ENCODE results near the gene MAPK8. TPM values are rescaled to one million over a fixed set of nuclear protein-coding genes. Genes with fewer than 3 reads are reported as not detected.

Gene MAPK8
- total and polyA plus RNA-seq, 4 donors: 9.1 to 142 (median 24.2) TPM

DNA sequence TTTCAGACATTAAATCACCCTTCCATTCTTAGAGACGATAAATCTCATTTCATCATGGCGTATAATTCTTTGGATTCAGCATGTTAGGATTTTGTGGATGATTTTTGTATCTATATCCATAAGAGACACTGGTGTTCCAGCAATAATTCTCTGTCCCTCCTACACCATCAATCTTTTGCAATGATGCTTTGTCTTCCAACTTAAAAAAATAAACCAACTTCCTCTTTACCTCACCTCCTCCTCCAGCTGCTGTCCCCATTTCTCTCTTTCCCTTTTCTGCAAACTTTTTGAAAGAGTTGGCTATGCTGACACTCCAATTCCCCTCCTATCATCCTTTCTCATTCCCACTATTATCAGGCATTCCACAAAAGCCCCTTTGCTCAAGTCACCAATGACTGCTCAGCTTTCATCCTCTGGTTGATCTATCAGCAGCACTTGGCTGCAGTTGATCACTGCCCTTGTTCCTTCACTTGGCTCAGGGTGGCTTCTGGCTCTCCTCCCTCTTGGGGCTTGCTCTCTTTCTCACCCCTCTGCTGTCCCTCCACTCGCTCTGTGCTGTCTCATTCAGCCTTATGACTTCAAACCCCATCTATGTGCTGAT, 168.4 kb downstream of the MAPK8 start:
- H3K27ac ChIP-seq (ENCODE audit: low read depth in 1 of 2, low read length in 1 of 2): no peak overlapping the region
- H3K4me3 ChIP-seq: no peak overlapping the region
- WGBS, 2 donors: 91 to 92% methylated on average over 3 of the region's 3 CpGs
- H3K9ac ChIP-seq (ENCODE audit: insufficient read depth in 1 of 2, low read length in 2 of 2): no peak overlapping the region
- H3K9me3 ChIP-seq (ENCODE audit: control insufficient read depth in 4 of 4, insufficient read depth in 3 of 4, low read length in 3 of 4): no peaks in the 10 kb centered on the region
- DNase-seq: no peak
- no peak for ATAC-seq (ENCODE audit: insufficient read depth, low FRiP score)
- no peaks in the 10 kb centered on the region for H3K27me3 ChIP-seq (ENCODE audit: control insufficient read depth in 3 of 3, insufficient read depth in 3 of 3, low read length in 2 of 3)
- H3K36me3 ChIP-seq (ENCODE audit: control insufficient read depth in 4 of 4, insufficient read depth in 4 of 4, low read length in 4 of 4): no peaks in the 10 kb centered on the region
- TF ChIP-seq, protein P1, sequence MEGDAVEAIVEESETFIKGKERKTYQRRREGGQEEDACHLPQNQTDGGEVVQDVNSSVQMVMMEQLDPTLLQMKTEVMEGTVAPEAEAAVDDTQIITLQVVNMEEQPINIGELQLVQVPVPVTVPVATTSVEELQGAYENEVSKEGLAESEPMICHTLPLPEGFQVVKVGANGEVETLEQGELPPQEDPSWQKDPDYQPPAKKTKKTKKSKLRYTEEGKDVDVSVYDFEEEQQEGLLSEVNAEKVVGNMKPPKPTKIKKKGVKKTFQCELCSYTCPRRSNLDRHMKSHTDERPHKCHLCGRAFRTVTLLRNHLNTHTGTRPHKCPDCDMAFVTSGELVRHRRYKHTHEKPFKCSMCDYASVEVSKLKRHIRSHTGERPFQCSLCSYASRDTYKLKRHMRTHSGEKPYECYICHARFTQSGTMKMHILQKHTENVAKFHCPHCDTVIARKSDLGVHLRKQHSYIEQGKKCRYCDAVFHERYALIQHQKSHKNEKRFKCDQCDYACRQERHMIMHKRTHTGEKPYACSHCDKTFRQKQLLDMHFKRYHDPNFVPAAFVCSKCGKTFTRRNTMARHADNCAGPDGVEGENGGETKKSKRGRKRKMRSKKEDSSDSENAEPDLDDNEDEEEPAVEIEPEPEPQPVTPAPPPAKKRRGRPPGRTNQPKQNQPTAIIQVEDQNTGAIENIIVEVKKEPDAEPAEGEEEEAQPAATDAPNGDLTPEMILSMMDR (IDR thresholded peaks at IDR 0.05; ENCODE audit: control extremely low read depth, extremely low read depth): no peak
- H3K4me1 ChIP-seq (ENCODE audit: control insufficient read depth in 5 of 5, insufficient read depth in 5 of 5, low read length in 5 of 5): peaks cover 0 to 9% (median 0%) of the 10 kb centered on the region in 5 donors

DNA sequence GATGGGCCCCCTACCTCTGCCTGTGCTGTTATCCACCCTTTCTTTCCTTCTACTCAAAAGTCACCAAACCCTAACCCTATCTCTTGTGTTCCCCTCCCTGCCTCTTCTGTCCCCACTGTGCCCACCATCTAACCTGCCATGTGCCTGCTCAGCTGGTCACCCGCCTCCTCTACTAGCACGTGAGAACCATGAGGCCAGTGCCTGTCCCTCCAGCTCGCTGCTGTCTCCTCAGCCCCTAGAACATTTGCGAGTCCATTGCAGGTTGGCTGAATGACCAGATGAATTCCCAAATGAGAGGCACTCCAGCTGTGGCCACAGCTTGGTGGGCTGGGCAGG, 169.4 kb downstream of the MAPK8 start:
- 90 to 94% methylated on average over 4 of the region's 4 CpGs for WGBS, 2 donors
- Histone ChIP-seq H3K27ac (ENCODE audit: low read depth in 1 of 2, low read length in 1 of 2) (no peak overlapping the region), H3K27me3 (ENCODE audit: control insufficient read depth in 3 of 3, insufficient read depth in 3 of 3, low read length in 2 of 3) (no peaks in the 10 kb centered on the region), H3K4me3 (no peak overlapping the region), H3K9me3 (ENCODE audit: control insufficient read depth in 4 of 4, insufficient read depth in 3 of 4, low read length in 3 of 4) (no peaks in the 10 kb centered on the region), H3K4me1 (ENCODE audit: control insufficient read depth in 5 of 5, insufficient read depth in 5 of 5, low read length in 5 of 5) (no peaks in the 10 kb centered on the region), H3K9ac (ENCODE audit: insufficient read depth in 1 of 2, low read length in 2 of 2) (no peak overlapping the region), H3K36me3 (ENCODE audit: control insufficient read depth in 4 of 4, insufficient read depth in 4 of 4, low read length in 4 of 4) (no peaks in the 10 kb centered on the region)
- DNase-seq (no peak), ATAC-seq (ENCODE audit: insufficient read depth, low FRiP score) (no peak)
- TF ChIP-seq, protein P1 (IDR thresholded peaks at IDR 0.05; ENCODE audit: control extremely low read depth, extremely low read depth): no peak

DNA sequence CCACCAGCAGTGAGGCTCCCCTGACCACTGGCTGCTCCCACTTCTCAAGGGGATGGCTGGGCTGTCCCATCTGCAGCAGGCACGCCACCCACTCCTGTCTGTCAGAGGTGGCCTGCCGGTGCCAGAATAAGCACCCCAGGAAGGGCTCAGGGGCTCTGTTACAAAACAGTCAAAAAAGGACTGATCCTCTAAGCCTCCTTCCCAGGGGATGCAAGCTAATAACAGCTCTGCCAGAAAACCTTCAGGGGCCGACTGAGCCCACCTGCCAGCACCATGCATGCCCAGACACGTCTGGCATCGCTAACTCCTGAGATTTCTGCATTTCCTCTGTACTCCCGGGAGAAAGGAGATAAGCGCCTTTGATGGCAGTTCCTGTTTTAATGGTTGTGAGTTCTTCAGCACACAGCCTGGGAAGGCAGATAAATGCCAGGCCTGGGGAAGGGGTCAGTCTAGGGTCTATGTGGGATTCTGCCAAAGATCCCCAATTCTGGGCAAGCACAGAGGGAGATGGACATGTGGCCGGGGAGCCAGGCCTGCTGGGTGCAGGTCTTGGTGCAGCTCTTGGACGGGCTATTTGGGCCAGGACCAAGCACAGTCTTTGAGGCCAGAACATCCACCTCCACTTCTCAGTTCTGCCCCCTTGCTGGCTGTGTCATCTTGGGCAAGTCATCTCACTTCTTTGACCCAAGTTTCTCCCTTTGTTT, 170.0 kb downstream of the MAPK8 start:
- DNase-seq (no peak), ATAC-seq (ENCODE audit: insufficient read depth, low FRiP score) (no peak)
- H3K27ac ChIP-seq (ENCODE audit: low read depth in 1 of 2, low read length in 1 of 2): no peak overlapping the region
- no peaks in the 10 kb centered on the region for H3K9me3 ChIP-seq (ENCODE audit: control insufficient read depth in 4 of 4, insufficient read depth in 3 of 4, low read length in 3 of 4)
- TF ChIP-seq, protein P1 (IDR thresholded peaks at IDR 0.05; ENCODE audit: control extremely low read depth, extremely low read depth): no peak
- H3K4me3 ChIP-seq: no peak overlapping the region
- H3K4me1 ChIP-seq (ENCODE audit: control insufficient read depth in 5 of 5, insufficient read depth in 5 of 5, low read length in 5 of 5): no peaks in the 10 kb centered on the region
- no peaks in the 10 kb centered on the region for H3K36me3 ChIP-seq (ENCODE audit: control insufficient read depth in 4 of 4, insufficient read depth in 4 of 4, low read length in 4 of 4)
- no peak overlapping the region for H3K9ac ChIP-seq (ENCODE audit: insufficient read depth in 1 of 2, low read length in 2 of 2)
- H3K27me3 ChIP-seq (ENCODE audit: control insufficient read depth in 3 of 3, insufficient read depth in 3 of 3, low read length in 2 of 3): no peaks in the 10 kb centered on the region
- WGBS, 2 donors: 49 to 59% methylated on average over 9 of the region's 9 CpGs
